Endometrial microvascular endothelial cells (primary cell): ENCODE measurements around the gene TECPR1. TPM values are rescaled to one million over a fixed set of nuclear protein-coding genes. Genes with fewer than 3 reads are reported as not detected.

Experiments
- in situ Hi-C: cut with HindIII; loops from 2 replicates; pipeline ENCODE4 v1.10.0; 2017; ENCODE audit warnings: low sequenced_read_pairs, low pct_unique_long_range_greater_than_20kb; ENCODE audit errors: inconsistent ontology term
- total RNA-seq: library from RNA; depleted of rRNA; stranded (reverse); fragments of >200 nt; gene quantifications from one replicate; pipeline ENCODE4 v1.2.3, GENCODE V29; 2015; ENCODE audit errors: inconsistent ontology term

TECPR1 gene
- total RNA-seq, 1 donor from 2014 or later, result 126 TPM

GRCh38 chr7:98285157-98286092, 33.4 kb upstream of the TECPR1 start:
- in situ Hi-C loops, result no loop called here

GRCh38 chr7:98284335-98285036, 32.5 kb upstream of the TECPR1 start:
- in situ Hi-C loops, result no loop called here

- in situ Hi-C loops, result no loop called here
Observed at GRCh38 chr7:98283887-98284222, 31.8 kb upstream of the TECPR1 start.

- in situ Hi-C loops, result no loop called here
Observed at GRCh38 chr7:98283127-98283886, 31.3 kb upstream of the TECPR1 start.

DNA sequence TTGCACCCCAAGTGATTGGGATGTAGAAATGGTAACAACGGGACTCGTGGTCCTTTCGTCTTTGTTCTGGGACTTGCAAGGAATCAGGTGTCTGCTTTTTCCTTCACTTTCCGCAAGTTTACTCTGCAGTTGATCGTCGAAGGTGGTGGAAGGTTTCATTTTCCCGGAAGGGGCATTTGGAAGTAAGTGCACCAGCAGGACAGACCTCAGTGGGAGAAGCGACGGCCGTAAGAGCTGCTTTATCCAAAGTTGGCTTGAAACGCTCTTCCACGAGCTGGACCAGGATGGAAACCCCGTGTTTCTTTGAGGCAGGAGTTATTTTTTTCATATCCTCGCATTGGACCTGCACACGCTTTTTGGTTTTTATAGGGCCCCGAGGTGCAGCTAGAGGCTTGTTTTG, 30.7 kb upstream of the TECPR1 start:
- in situ Hi-C loops, result no loop called here

DNA sequence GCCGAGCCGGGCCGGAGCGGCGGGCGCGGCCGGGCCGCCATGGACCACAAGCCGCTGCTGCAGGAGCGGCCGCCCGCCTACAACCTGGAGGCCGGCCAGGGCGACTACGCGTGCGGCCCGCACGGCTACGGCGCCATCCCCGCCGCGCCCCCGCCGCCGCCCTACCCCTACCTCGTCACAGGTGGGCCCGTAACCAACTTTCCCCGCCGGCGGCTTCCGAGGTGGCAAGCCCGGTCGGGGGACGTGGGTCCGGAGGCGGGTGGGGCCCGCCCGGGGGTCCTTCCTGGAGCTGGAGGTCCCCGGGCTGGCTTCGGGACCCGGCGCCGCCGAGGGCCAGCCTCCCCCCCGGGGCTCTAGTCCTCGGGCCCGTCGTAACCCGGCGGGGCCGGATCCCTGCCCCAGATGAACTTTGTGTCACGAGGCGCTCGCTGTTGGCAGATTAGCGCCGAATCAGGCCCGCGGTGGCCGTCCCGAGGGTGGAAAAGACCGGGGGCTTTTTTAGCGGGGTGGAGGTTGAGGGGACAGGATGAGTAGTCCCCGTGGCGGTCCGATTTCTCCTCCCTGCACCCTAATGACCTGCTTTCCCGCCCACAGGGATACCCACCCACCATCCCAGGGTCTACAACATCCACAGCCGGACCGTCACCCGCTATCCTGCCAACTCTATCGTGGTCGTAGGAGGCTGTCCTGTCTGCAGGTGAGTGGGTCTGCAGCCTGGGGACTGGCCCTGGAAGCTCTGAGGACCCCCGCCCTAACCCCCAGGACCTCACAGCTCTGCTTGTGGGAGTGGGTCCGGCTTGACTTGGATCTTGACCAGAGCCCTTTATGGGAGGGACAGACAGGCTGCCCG, 29.9 kb upstream of the TECPR1 start:
- in situ Hi-C loops, result no loop called here

DNA sequence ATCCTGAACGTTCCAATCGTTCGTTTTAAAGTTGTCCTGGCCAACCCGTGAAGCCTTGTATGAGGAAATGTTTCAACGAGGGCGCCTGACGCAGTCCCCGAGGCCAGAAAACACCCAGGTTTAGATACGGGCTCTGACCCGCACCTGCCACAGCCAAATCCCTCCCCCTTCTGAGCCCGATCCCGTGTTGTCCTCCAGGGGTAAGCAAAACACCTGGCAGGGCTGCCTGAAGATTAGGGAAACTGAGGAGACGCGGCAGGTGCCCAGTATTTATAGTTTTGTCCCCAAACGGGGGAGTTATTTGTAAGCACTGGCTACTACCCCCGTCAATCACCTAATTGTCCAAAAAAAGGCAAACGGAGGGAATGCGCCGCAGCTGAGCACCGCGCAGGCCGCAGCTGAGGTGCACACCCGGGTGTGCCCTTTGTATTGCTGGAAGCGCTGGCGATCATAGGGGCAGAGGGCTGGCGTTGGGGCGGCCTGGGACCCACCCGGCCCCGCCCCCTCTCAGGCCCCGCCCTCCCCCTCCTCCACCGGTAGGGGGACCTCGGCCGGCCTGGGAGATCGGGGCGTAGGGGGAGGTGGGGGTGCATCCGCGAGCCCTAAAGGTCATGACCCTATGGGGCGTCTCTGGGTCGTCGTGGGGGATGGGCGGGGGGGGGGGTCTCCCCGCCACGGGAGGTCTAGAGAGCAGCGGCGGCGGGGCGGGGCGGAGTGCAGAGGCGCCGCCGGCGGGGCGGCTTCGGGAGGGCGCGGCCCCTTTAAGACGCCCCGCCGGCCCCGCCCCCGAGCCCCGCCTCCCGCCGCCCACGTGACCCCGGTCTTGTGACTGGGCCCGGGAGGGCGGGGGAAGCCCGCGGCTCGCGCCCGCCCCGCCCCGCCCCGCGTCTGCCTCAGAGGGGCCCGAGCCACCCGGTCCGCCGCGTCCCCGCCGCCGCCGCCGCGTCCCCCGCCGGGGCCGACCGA, 29.0 kb upstream of the TECPR1 start, which contains the start of gene BRI3:
BRI3 (plus strand) TSS at position 896 of the 966 bp plus-strand sequence. CDS start 110 bp downstream, outside the sequence.
- in situ Hi-C loops, result no loop called here

GRCh38 chr7:98280296-98280695, 28.3 kb upstream of the TECPR1 start:
- in situ Hi-C loops, result no loop called here

DNA sequence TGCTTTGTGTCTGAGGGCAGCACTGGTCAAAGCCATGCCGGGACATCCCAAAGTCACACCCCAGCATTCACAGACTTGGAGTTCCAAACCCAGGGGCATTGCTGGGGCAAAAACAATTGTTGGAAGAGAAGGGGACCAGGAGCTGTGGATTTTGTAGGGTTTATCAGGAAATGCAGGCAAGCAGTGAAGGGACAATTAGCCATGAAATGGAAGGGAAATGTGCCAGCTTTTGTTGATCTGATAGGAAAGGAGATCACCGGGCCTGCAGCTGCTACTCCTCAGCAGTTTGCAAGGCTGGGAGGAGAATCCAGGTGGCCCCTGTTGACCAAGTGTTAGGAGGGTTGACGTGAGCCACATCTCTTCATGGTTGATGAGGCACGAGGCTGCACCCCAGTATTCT, 26.9 kb upstream of the TECPR1 start:
- in situ Hi-C loops, result no loop called here

DNA sequence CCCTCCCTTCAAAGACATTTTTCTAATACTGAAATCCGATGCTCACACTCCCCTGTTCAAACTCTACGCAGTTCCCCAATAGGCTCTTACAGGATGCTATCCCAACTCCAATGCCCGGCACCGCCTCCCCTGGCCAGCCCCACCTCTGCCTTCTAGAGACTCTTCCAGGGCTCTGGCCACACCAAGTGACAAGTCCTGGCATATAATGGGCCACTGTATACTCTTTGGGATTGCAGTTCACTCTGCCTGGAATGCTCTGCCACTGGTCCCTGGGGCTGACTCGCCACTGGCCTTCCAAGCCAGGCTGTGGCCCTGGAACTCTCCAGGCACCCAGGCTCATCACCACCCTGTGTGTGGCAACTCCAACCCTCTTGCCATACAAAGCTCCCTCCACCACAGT, 26.4 kb upstream of the TECPR1 start:
- in situ Hi-C loops, result no loop called here

DNA sequence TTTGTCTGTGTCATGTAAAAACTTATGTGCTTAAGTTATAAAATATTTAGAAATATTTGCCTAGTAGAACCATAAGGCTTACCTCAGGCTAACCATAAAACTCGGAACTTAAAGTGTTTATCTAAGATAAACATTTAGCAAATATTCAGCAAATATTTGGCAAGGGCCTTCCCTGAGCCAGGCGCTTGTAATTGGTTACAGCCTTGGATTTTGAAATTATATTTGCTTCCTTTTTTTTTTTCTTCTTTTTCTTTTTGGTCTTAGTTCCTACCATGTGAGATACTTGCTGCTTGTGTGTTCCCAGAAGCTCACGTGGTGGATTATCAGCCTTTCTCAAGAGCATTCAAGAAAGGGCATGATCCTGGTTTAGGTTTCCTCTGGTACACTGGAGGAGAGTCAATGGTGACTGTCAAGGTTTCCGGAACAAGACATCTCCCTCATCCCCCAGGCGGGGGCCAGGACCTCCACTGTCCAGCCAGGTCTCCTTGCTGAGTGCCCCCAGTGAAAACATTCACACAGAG, 24.3 kb upstream of the TECPR1 start:
- in situ Hi-C loops, result no loop called here

DNA sequence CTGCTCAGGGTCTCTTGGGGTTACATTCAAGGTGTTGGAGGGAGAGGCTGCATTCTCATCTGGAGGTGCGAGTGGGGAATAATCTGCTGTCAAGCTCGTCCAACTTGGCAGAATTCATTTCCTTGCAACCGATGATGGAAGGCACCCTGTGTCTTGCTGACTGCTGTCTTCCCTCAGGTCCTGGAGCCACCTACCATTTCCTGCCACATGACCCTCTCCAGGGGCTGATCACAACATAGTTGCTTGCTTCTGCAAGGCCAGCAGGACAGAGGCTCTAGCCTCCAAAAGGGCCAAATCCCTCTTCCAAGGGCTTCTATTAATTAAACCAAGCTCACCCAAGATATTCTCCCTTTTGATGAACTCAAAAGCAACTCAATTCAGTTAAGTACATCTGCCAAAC, 15.3 kb upstream of the TECPR1 start:
- in situ Hi-C loops, result no loop called here

DNA sequence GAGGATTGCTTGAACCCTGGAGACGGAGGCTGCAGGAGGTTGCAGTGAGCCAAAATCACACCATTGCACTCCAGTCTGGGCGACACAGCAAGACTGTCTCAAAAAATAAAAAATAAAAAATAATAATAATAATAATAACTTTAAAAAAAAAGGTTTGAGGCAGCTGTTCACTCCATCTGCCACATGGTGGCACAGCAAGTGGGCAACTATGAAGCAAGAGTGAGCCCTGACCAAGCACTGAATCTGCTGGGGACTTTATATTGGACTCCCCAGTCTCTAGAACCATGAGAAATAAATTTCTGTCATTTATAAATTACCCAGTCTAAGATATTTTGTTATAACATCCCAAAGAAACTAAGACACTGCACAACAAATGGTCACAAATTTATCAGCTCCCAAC, 14.8 kb upstream of the TECPR1 start:
- in situ Hi-C loops, result no loop called here

GRCh38 chr7:98265841-98266271, 13.8 kb upstream of the TECPR1 start:
- in situ Hi-C loops, result no loop called here

DNA sequence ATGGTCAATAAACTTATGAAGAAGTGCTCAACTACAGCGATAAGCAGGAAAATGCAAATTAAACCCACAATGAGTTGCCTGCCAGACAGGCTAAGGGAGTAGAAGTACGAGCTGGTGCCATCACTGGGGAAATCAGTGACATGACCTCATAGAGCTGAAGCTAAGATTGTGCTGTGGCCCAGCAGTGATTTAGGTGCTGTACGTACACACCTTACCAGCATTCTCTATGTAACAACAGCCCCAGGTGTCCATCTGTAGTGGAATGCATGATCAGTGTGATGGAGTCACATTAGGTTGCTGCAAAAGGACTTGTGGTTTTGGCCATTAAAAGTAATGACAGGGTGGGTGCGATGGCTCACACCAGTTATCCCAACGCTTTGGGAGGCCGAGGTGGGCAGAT, 5.7 kb upstream of the TECPR1 start:
- in situ Hi-C loops, result no loop called here

- in situ Hi-C loops, result no loop called here
Observed at GRCh38 chr7:98256431-98256830, 4.4 kb upstream of the TECPR1 start.

GRCh38 chr7:98254951-98255610, 3.0 kb upstream of the TECPR1 start:
- in situ Hi-C loops, result no loop called here
